Thymus (tissue), 11 donors: ENCODE data around the gene PDE2A. TPM values are rescaled to one million over a fixed set of nuclear protein-coding genes. Genes with fewer than 3 reads are reported as not detected.
"Not testable (repeated sequence)": the region's sequence is repeated elsewhere in the genome, so short reads cannot be mapped to it uniquely, and the experiment has no call there.

ENCODE experiments used
- DNase-seq, 9 donors: peaks; one replicate each; pipeline ENCODE4 v3.0.0-alpha.2; 2013; ENCODE audit warnings: low spot score in 9 of 9, low read depth in 6 of 9, missing footprints in 1 of 9
- H3K27ac ChIP-seq, 2 donors: one replicate each; pipeline ENCODE4 v1.5.1; 2013; ENCODE audit warnings: control low read depth in 1 of 2, low read depth in 1 of 2, low read length in 1 of 2, mild to moderate bottlenecking in 1 of 2, moderate library complexity in 1 of 2
- H3K27me3 ChIP-seq, 2 donors: one replicate each; pipeline ENCODE4 v1.5.1; 2013; ENCODE audit warnings: low read length in 1 of 2; ENCODE audit not compliant: control insufficient read depth in 2 of 2, insufficient read depth in 1 of 2
- H3K36me3 ChIP-seq, 2 donors: one replicate each; pipeline ENCODE4 v1.5.1; 2013; ENCODE audit warnings: low read length in 1 of 2, mild to moderate bottlenecking in 1 of 2, moderate library complexity in 1 of 2; ENCODE audit not compliant: control insufficient read depth in 2 of 2, insufficient read depth in 2 of 2
- H3K4me1 ChIP-seq, 2 donors: one replicate each; pipeline ENCODE4 v1.5.1; 2013; ENCODE audit warnings: low read length in 2 of 2; ENCODE audit not compliant: control insufficient read depth in 2 of 2, insufficient read depth in 2 of 2
- H3K4me3 ChIP-seq, 2 donors: one replicate each; pipeline ENCODE4 v1.5.1; 2013; ENCODE audit warnings: low read length in 2 of 2, control low read depth in 1 of 2, mild to moderate bottlenecking in 1 of 2
- H3K9me3 ChIP-seq, 2 donors: one replicate each; pipeline ENCODE4 v1.5.1; 2013; ENCODE audit warnings: low read length in 1 of 2, mild to moderate bottlenecking in 1 of 2; ENCODE audit not compliant: control insufficient read depth in 2 of 2, insufficient read depth in 1 of 2
- WGBS: extraction: QIAGEN DNeasy Blood & Tissue Kit; methylation state at CpG from one replicate; pipeline ENCODE4 v1.1.7; 2013; 5-methylcytosine and 5-hydroxymethylcytosine counted together
- polyA plus RNA-seq: library from polyadenylated mRNA; stranded (reverse); fragments of 200-250 nt; gene quantifications from one replicate; pipeline ENCODE4 v1.2.3, GENCODE V29; 2013
- total RNA-seq: library from RNA; stranded (reverse); fragments of 120-200 nt; gene quantifications from one replicate; pipeline ENCODE4 v1.2.4, GENCODE V29; 2013
- donor health status: healthy.

The PDE2A gene
- total and polyA plus RNA-seq, 2 donors, result 1.1 to 16.9 TPM

GRCh38 chr11:72569966-72570892 is 104.0 kb downstream of the PDE2A start:
- 60% methylated on average over 4 of the region's 4 CpGs for WGBS

GRCh38 chr11:72568861-72569260 is 105.4 kb downstream of the PDE2A start:
- Histone ChIP-seq H3K4me1 (no peaks in the 10 kb centered on the region), H3K27me3 (peaks cover 0 to 14% of the 10 kb centered on the region in 2 donors), H3K9me3 (no peaks in the 10 kb centered on the region), H3K27ac (no peak overlapping the region), H3K4me3 (no peak overlapping the region), H3K36me3 (no peaks in the 10 kb centered on the region)
- DNase-seq, result no peak
- WGBS, result 95% methylated on average over 6 of the region's 6 CpGs

More at GRCh38 chr11:72569966-72570892, 104.0 kb downstream of the PDE2A start:
- H3K27ac ChIP-seq, result no peak overlapping the region
- no peaks in the 10 kb centered on the region for H3K9me3 ChIP-seq
- no peaks in the 10 kb centered on the region for H3K4me1 ChIP-seq
- peaks cover 0 to 22% of the 10 kb centered on the region in 2 donors for H3K27me3 ChIP-seq
- H3K36me3 ChIP-seq, result no peaks in the 10 kb centered on the region
- no peak for DNase-seq
- no peak overlapping the region for H3K4me3 ChIP-seq

GRCh38 chr11:72562431-72562830 is 111.8 kb downstream of the PDE2A start:
- WGBS, result 95% methylated on average over 3 of the region's 3 CpGs
- DNase-seq, result no peak
- H3K27me3 ChIP-seq, result no peaks in the 10 kb centered on the region
- no peak overlapping the region for H3K27ac ChIP-seq
- no peaks in the 10 kb centered on the region for H3K9me3 ChIP-seq
- H3K4me3 ChIP-seq, result no peak overlapping the region
- H3K4me1 ChIP-seq, result no peaks in the 10 kb centered on the region
- H3K36me3 ChIP-seq, result no peaks in the 10 kb centered on the region

GRCh38 chr11:72561856-72562255 is 112.4 kb downstream of the PDE2A start:
- WGBS, result 92% methylated on average over 4 of the region's 4 CpGs
- H3K4me1 ChIP-seq, result no peaks in the 10 kb centered on the region
- DNase-seq, result no peak
- H3K36me3 ChIP-seq, result no peaks in the 10 kb centered on the region
- H3K9me3 ChIP-seq, result no peaks in the 10 kb centered on the region
- no peaks in the 10 kb centered on the region for H3K27me3 ChIP-seq
- no peak overlapping the region for H3K4me3 ChIP-seq
- H3K27ac ChIP-seq, result no peak overlapping the region

- WGBS, result 98% methylated on average over 15 of the region's 15 CpGs
Measured at GRCh38 chr11:72560864-72561263, 113.4 kb downstream of the PDE2A start.

GRCh38 chr11:72556433-72556832 is 117.8 kb downstream of the PDE2A start:
- 92% methylated on average over 5 of the region's 5 CpGs for WGBS
- DNase-seq, result no peak
- Histone ChIP-seq H3K27me3 (peaks cover 0 to 2% of the 10 kb centered on the region in 2 donors), H3K27ac (no peak overlapping the region), H3K4me1 (no peaks in the 10 kb centered on the region), H3K4me3 (no peak overlapping the region), H3K36me3 (no peaks in the 10 kb centered on the region), H3K9me3 (no peaks in the 10 kb centered on the region)

More at GRCh38 chr11:72560864-72561263, 113.4 kb downstream of the PDE2A start:
- not testable (repeated sequence) for H3K4me1 ChIP-seq, DNase-seq, H3K36me3 ChIP-seq, H3K9me3 ChIP-seq, H3K27me3 ChIP-seq, H3K4me3 ChIP-seq, H3K27ac ChIP-seq

- not testable (repeated sequence) for H3K4me3 ChIP-seq, DNase-seq, H3K9me3 ChIP-seq, H3K36me3 ChIP-seq, H3K27me3 ChIP-seq, H3K27ac ChIP-seq, H3K4me1 ChIP-seq
- 97% methylated on average over 3 of the region's 3 CpGs for whole genome bisulfite sequencing
Measured at GRCh38 chr11:72555014-72555522, 119.2 kb downstream of the PDE2A start.

- 48% methylated on average over 3 of the region's 3 CpGs for WGBS
- Histone ChIP-seq H3K9me3 (no peaks in the 10 kb centered on the region), H3K36me3 (no peaks in the 10 kb centered on the region), H3K27me3 (peaks cover 0 to 2% of the 10 kb centered on the region in 2 donors), H3K27ac (no peak overlapping the region), H3K4me3 (no peak overlapping the region), H3K4me1 (no peaks in the 10 kb centered on the region)
- DNase-seq, result peak in 1 of 9 donors; percentile 7
Measured at GRCh38 chr11:72553706-72554105, 120.5 kb downstream of the PDE2A start.

GRCh38 chr11:72552399-72552910 is 121.8 kb downstream of the PDE2A start:
- Histone ChIP-seq H3K4me1 (no peaks in the 10 kb centered on the region), H3K4me3 (no peak overlapping the region), H3K9me3 (no peaks in the 10 kb centered on the region), H3K27ac (no peak overlapping the region), H3K36me3 (no peaks in the 10 kb centered on the region), H3K27me3 (peaks cover 0 to 2% of the 10 kb centered on the region in 2 donors)
- 94% methylated on average over 3 of the region's 3 CpGs for WGBS
- no peak for DNase-seq
